ENCODE results near the gene AMFR. TPM values are rescaled to one million over a fixed set of nuclear protein-coding genes. Genes with fewer than 3 reads are reported as not detected.
A peak's percentile ranks its signal among the peaks of the same experiment; 100 is the strongest.

Gene AMFR
- total and polyA plus RNA-seq, 3 donors from 2014 or later = 258 to 337 (median 287) TPM

- Histone ChIP-seq H3K4me1 (peaks cover 22% of the 10 kb centered on the region), H3K9me3 (no peaks in the 10 kb centered on the region), H3K27me3 (no peaks in the 10 kb centered on the region), H3K36me3 (ENCODE audit: low read depth, missing control alignments) (no peaks in the 10 kb centered on the region), H3K27ac (no peak overlapping the region), H3K4me3 (no peak overlapping the region)
- no peak for TF ChIP-seq CTCF (IDR thresholded peaks at IDR 0.05)
- TF ChIP-seq POLR2A (IDR thresholded peaks at IDR 0.05) = no peak
- DNase-seq = no peak
- intact Hi-C loops (cut with DNase I; ENCODE audit: low total_unique reads) = no loop called here
- WGBS, 2 donors = 66 to 83% methylated on average over 4 of the region's 4 CpGs
Observed at GRCh38 chr16:56373003-56373402, 52.3 kb downstream of the AMFR start.

GRCh38 chr16:56372013-56372634 is 53.2 kb downstream of the AMFR start:
- 88 to 91% methylated on average over 7 of the region's 7 CpGs for WGBS, 2 donors
- Histone ChIP-seq H3K27ac (peak overlapping the region in 1 of 2 donors; percentile 64), H3K9me3 (no peaks in the 10 kb centered on the region), H3K4me1 (peaks cover 22% of the 10 kb centered on the region), H3K4me3 (no peak overlapping the region), H3K36me3 (ENCODE audit: low read depth, missing control alignments) (no peaks in the 10 kb centered on the region), H3K27me3 (no peaks in the 10 kb centered on the region)
- TF ChIP-seq CTCF (IDR thresholded peaks at IDR 0.05) (no peak), POLR2A (IDR thresholded peaks at IDR 0.05) (no peak)
- intact Hi-C loops (cut with DNase I; ENCODE audit: low total_unique reads) = no loop called here
- no peak for DNase-seq

GRCh38 chr16:56371660-56371937 is 53.7 kb downstream of the AMFR start:
- 50 to 57% methylated on average over 1 of the region's 1 CpG for WGBS, 2 donors

GRCh38 chr16:56370875-56371659 is 54.3 kb downstream of the AMFR start:
- Histone ChIP-seq H3K4me1 (peaks cover 22% of the 10 kb centered on the region), H3K4me3 (no peak overlapping the region), H3K36me3 (ENCODE audit: low read depth, missing control alignments) (no peaks in the 10 kb centered on the region), H3K27ac (peak overlapping the region in 1 of 2 donors; percentile 64), H3K27me3 (no peaks in the 10 kb centered on the region), H3K9me3 (no peaks in the 10 kb centered on the region)
- no peak for TF ChIP-seq CTCF (IDR thresholded peaks at IDR 0.05)
- TF ChIP-seq POLR2A (IDR thresholded peaks at IDR 0.05) = no peak
- intact Hi-C loops (cut with DNase I; ENCODE audit: low total_unique reads) = no loop called here
- DNase-seq = no peak
- 35 to 38% methylated on average over 6 of the region's 6 CpGs for WGBS, 2 donors

More at GRCh38 chr16:56371660-56371937, 53.7 kb downstream of the AMFR start:
- no peaks in the 10 kb centered on the region for H3K36me3 ChIP-seq (ENCODE audit: low read depth, missing control alignments)
- intact Hi-C loops (cut with DNase I; ENCODE audit: low total_unique reads) = no loop called here
- TF ChIP-seq CTCF (IDR thresholded peaks at IDR 0.05) (no peak), POLR2A (IDR thresholded peaks at IDR 0.05) (no peak)
- DNase-seq = no peak
- no peak overlapping the region for H3K4me3 ChIP-seq
- no peaks in the 10 kb centered on the region for H3K9me3 ChIP-seq
- peak overlapping the region in 1 of 2 donors; percentile 64 for H3K27ac ChIP-seq
- peaks cover 22% of the 10 kb centered on the region for H3K4me1 ChIP-seq
- H3K27me3 ChIP-seq = no peaks in the 10 kb centered on the region

Measured in testis (tissue), 3 donors.